ENCODE measurements around the gene WWOX. TPM values are rescaled to one million over a fixed set of nuclear protein-coding genes. Genes with fewer than 3 reads are reported as not detected.

WWOX gene
- total RNA-seq, 1 donor from 2014 or later, result 7.3 TPM

GRCh38 chr16:78325468-78326352 is 226.3 kb downstream of the WWOX start:
- Histone ChIP-seq H3K79me2 (ENCODE audit: insufficient read depth, low read length) (no peaks in the 10 kb centered on the region), H3K36me3 (ENCODE audit: insufficient read depth, low read length) (no peaks in the 10 kb centered on the region), H3K4me1 (ENCODE audit: insufficient read depth, low read length) (no peaks in the 10 kb centered on the region), H3K9ac (ENCODE audit: low read length) (no peak overlapping the region), H3K27ac (ENCODE audit: low read depth, low read length) (no peak overlapping the region), H3K27me3 (ENCODE audit: insufficient read depth, low read length) (no peaks in the 10 kb centered on the region), H3K4me2 (ENCODE audit: low read length) (no peak overlapping the region), H3K4me3 (ENCODE audit: insufficient read depth, low read depth, low read length) (no peak overlapping the region), H2AFZ (ENCODE audit: low read depth, low read length) (no peak overlapping the region), H4K20me1 (ENCODE audit: insufficient read depth, low read length) (no peaks in the 10 kb centered on the region), H3K9me3 (ENCODE audit: insufficient read depth, low read depth, low read length) (no peaks in the 10 kb centered on the region)
- Mint-ChIP-seq H3K4me3 (ENCODE audit: unreplicated experiment) (no peak overlapping the region), H3K27me3 (ENCODE audit: low read depth, unreplicated experiment) (no peaks in the 10 kb centered on the region), H3K9me3 (ENCODE audit: unreplicated experiment) (no peaks in the 10 kb centered on the region), H3K36me3 (ENCODE audit: low read depth, unreplicated experiment) (no peaks in the 10 kb centered on the region), H3K27ac (ENCODE audit: unreplicated experiment) (no peak overlapping the region), H3K4me1 (ENCODE audit: low read depth, unreplicated experiment) (peaks cover 7% of the 10 kb centered on the region)
- FAIRE-seq (no peak), DNase-seq (ENCODE audit: low read depth) (no peak)
- TF ChIP-seq EZH2 (IDR thresholded peaks at IDR 0.05; ENCODE audit: insufficient read depth, low read length) (no peak), CTCF (IDR thresholded peaks at IDR 0.05; ENCODE audit: insufficient read depth, low read depth, low read length) (no peak)

- H3K9me3 ChIP-seq (ENCODE audit: insufficient read depth, low read depth, low read length), result no peaks in the 10 kb centered on the region
- H2AFZ ChIP-seq (ENCODE audit: low read depth, low read length), result no peak overlapping the region
- no peak overlapping the region for H3K4me3 ChIP-seq (ENCODE audit: insufficient read depth, low read depth, low read length)
- no peaks in the 10 kb centered on the region for H3K27me3 Mint-ChIP-seq (ENCODE audit: low read depth, unreplicated experiment)
- H3K9ac ChIP-seq (ENCODE audit: low read length), result no peak overlapping the region
- no peak for TF ChIP-seq EZH2 (IDR thresholded peaks at IDR 0.05; ENCODE audit: insufficient read depth, low read length)
- no peak for TF ChIP-seq CTCF (IDR thresholded peaks at IDR 0.05; ENCODE audit: insufficient read depth, low read depth, low read length)
- H3K4me1 ChIP-seq (ENCODE audit: insufficient read depth, low read length), result no peaks in the 10 kb centered on the region
- DNase-seq (ENCODE audit: low read depth), result no peak
- H3K79me2 ChIP-seq (ENCODE audit: insufficient read depth, low read length), result no peaks in the 10 kb centered on the region
- H3K4me3 Mint-ChIP-seq (ENCODE audit: unreplicated experiment), result no peak overlapping the region
- H4K20me1 ChIP-seq (ENCODE audit: insufficient read depth, low read length), result no peaks in the 10 kb centered on the region
- no peaks in the 10 kb centered on the region for H3K36me3 ChIP-seq (ENCODE audit: insufficient read depth, low read length)
- H3K27ac ChIP-seq (ENCODE audit: low read depth, low read length), result no peak overlapping the region
- H3K36me3 Mint-ChIP-seq (ENCODE audit: low read depth, unreplicated experiment), result no peaks in the 10 kb centered on the region
- no peaks in the 10 kb centered on the region for H3K9me3 Mint-ChIP-seq (ENCODE audit: unreplicated experiment)
- H3K27me3 ChIP-seq (ENCODE audit: insufficient read depth, low read length), result no peaks in the 10 kb centered on the region
- H3K27ac Mint-ChIP-seq (ENCODE audit: unreplicated experiment), result no peak overlapping the region
- FAIRE-seq, result no peak
- peaks cover 7% of the 10 kb centered on the region for H3K4me1 Mint-ChIP-seq (ENCODE audit: low read depth, unreplicated experiment)
- no peak overlapping the region for H3K4me2 ChIP-seq (ENCODE audit: low read length)
These were observed 227.3 kb downstream of the WWOX start for GRCh38 chr16:78326731-78327130.

- H3K4me1 ChIP-seq (ENCODE audit: insufficient read depth, low read length), result no peaks in the 10 kb centered on the region
- H3K27ac ChIP-seq (ENCODE audit: low read depth, low read length), result no peak overlapping the region
- H3K79me2 ChIP-seq (ENCODE audit: insufficient read depth, low read length), result no peaks in the 10 kb centered on the region
- no peak overlapping the region for H3K4me3 ChIP-seq (ENCODE audit: insufficient read depth, low read depth, low read length)
- Mint-ChIP-seq H3K4me1 (ENCODE audit: low read depth, unreplicated experiment) (no peaks in the 10 kb centered on the region), H3K36me3 (ENCODE audit: low read depth, unreplicated experiment) (no peaks in the 10 kb centered on the region), H3K27me3 (ENCODE audit: low read depth, unreplicated experiment) (no peaks in the 10 kb centered on the region), H3K9me3 (ENCODE audit: unreplicated experiment) (no peaks in the 10 kb centered on the region), H3K27ac (ENCODE audit: unreplicated experiment) (no peak overlapping the region), H3K4me3 (ENCODE audit: unreplicated experiment) (no peak overlapping the region)
- H3K4me2 ChIP-seq (ENCODE audit: low read length), result no peak overlapping the region
- DNase-seq (ENCODE audit: low read depth) (no peak), FAIRE-seq (no peak)
- no peaks in the 10 kb centered on the region for H3K9me3 ChIP-seq (ENCODE audit: insufficient read depth, low read depth, low read length)
- H3K9ac ChIP-seq (ENCODE audit: low read length), result no peak overlapping the region
- TF ChIP-seq CTCF (IDR thresholded peaks at IDR 0.05; ENCODE audit: insufficient read depth, low read depth, low read length), result no peak
- TF ChIP-seq EZH2 (IDR thresholded peaks at IDR 0.05; ENCODE audit: insufficient read depth, low read length), result no peak
- no peaks in the 10 kb centered on the region for H3K27me3 ChIP-seq (ENCODE audit: insufficient read depth, low read length)
- no peak overlapping the region for H2AFZ ChIP-seq (ENCODE audit: low read depth, low read length)
- H3K36me3 ChIP-seq (ENCODE audit: insufficient read depth, low read length), result no peaks in the 10 kb centered on the region
- no peaks in the 10 kb centered on the region for H4K20me1 ChIP-seq (ENCODE audit: insufficient read depth, low read length)
These were observed 232.3 kb downstream of the WWOX start for GRCh38 chr16:78331731-78332130.
